Osteoblast (primary cell): ENCODE data around the gene WDTC1. TPM values are rescaled to one million over a fixed set of nuclear protein-coding genes. Genes with fewer than 3 reads are reported as not detected.

Source experiments
- DNase-seq: peaks from one replicate; pipeline ENCODE4 v3.0.0; 2011; ENCODE audit warnings: low spot score, mixed read lengths; ENCODE audit not compliant: insufficient read length; ENCODE audit errors: missing footprints
- H2AFZ ChIP-seq: 2 replicates; pipeline ENCODE4 v1.6.0; 2011; ENCODE audit warnings: mild to moderate bottlenecking, low read length
- H3K27ac ChIP-seq: 2 replicates; pipeline ENCODE4 v1.5.1; 2011; ENCODE audit warnings: mild to moderate bottlenecking, low read depth, low read length, moderate library complexity
- H3K27me3 ChIP-seq: 2 replicates; pipeline ENCODE4 v1.6.0; 2012; ENCODE audit warnings: mild to moderate bottlenecking, control low read depth, inconsistent platforms, low read length, moderate library complexity; ENCODE audit not compliant: insufficient read depth
- H3K36me3 ChIP-seq: 2 replicates; pipeline ENCODE4 v1.5.1; 2011; ENCODE audit warnings: mild to moderate bottlenecking, low read length, control low read depth, moderate library complexity; ENCODE audit not compliant: insufficient read depth
- H3K4me1 ChIP-seq: 2 replicates; pipeline ENCODE4 v1.5.1; 2011; ENCODE audit warnings: mild to moderate bottlenecking, low read length, control low read depth, moderate library complexity; ENCODE audit not compliant: insufficient read depth
- H3K4me2 ChIP-seq: 2 replicates; pipeline ENCODE4 v1.6.0; 2011; ENCODE audit warnings: mild to moderate bottlenecking, low read length; ENCODE audit not compliant: insufficient read depth
- H3K4me3 ChIP-seq: fragments of 200-600 bp; sonication (generic); 3 replicates; pipeline ENCODE4 v1.5.1; 2012; ENCODE audit warnings: mild to moderate bottlenecking, low read length, inconsistent platforms; ENCODE audit not compliant: insufficient read depth
- H3K79me2 ChIP-seq: 2 replicates; pipeline ENCODE4 v1.6.0; 2012; ENCODE audit warnings: mild to moderate bottlenecking, low read length, control low read depth, inconsistent platforms; ENCODE audit not compliant: insufficient read depth
- H3K9me3 ChIP-seq: 2 replicates; pipeline ENCODE4 v1.5.1; 2011; ENCODE audit warnings: low read depth, low read length, control low read depth
- H4K20me1 ChIP-seq: 2 replicates; pipeline ENCODE4 v1.6.0; 2012; ENCODE audit warnings: mild to moderate bottlenecking, low read length, control low read depth; ENCODE audit not compliant: insufficient read depth
- CTCF ChIP-seq: IDR thresholded peaks from 2 replicates; pipeline ENCODE4 v1.5.1; 2011; ENCODE audit warnings: mild to moderate bottlenecking, low read depth, low read length, moderate library complexity; ENCODE audit errors: extremely low read depth
- total RNA-seq: library from RNA; depleted of rRNA; stranded (reverse); fragments of >200 nt; gene quantifications from 2 replicates; pipeline ENCODE4 v1.2.3, GENCODE V29; 2012

The WDTC1 gene
- total RNA-seq, 1 donor = 34.4 TPM

DNA sequence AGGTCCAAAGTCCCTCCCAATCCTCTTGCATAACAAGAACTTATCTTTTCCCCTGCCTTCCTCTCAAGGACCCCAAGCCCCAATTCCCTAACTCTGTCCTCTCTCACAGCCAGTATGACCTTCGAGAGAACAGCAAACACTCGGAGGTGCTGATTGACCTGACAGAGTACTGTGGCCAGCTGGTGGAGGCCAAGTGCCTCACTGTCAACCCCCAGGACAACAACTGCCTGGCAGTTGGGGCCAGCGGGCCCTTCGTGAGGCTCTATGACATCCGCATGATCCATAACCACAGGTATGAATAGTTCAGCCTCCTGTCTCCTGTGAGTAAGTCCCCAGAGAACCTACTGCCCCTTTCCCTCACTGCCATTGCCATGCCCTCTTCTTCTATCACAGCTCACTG, 57.7 kb downstream of the WDTC1 start:
- Histone ChIP-seq H3K4me3 (no peak overlapping the region), H3K27me3 (no peaks in the 10 kb centered on the region), H3K9me3 (no peaks in the 10 kb centered on the region), H3K27ac (no peak overlapping the region), H3K4me1 (peaks cover 6% of the 10 kb centered on the region), H3K36me3 (peaks cover 38% of the 10 kb centered on the region), H2AFZ (no peak overlapping the region), H3K79me2 (no peaks in the 10 kb centered on the region), H3K4me2 (no peak overlapping the region), H4K20me1 (no peaks in the 10 kb centered on the region)
- TF ChIP-seq CTCF = no peak
- peak; percentile 94 for DNase-seq

DNA sequence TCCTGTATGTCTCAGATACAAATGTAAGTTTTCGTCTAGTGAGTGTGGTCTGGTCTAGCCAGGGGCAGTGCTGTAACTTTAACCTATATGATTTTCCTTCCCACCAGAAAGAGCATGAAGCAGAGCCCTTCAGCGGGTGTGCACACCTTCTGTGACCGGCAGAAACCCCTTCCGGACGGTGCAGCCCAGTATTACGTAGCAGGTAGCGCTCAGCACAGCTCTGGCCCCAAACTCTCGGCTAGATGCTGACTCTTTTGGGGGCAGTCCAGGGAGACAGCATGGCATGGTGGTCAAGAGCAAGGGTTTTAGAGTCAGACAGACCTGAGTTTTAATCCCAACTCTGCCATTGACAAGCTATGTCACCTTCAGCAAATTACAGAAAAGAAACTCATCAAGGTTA, 59.5 kb downstream of the WDTC1 start:
- Histone ChIP-seq H2AFZ (no peak overlapping the region), H3K36me3 (peaks cover 45% of the 10 kb centered on the region), H4K20me1 (no peaks in the 10 kb centered on the region), H3K79me2 (no peaks in the 10 kb centered on the region), H3K27me3 (no peaks in the 10 kb centered on the region), H3K4me2 (no peak overlapping the region), H3K4me3 (no peak overlapping the region), H3K27ac (no peak overlapping the region), H3K4me1 (peaks cover 8% of the 10 kb centered on the region), H3K9me3 (no peaks in the 10 kb centered on the region)
- TF ChIP-seq CTCF = no peak
- no peak for DNase-seq

GRCh38 chr1:27296773-27297291, 62.4 kb downstream of the WDTC1 start:
- no peak overlapping the region for H3K4me3 ChIP-seq
- DNase-seq = peak; percentile 98
- H3K27me3 ChIP-seq = no peaks in the 10 kb centered on the region
- peaks cover 42% of the 10 kb centered on the region for H3K36me3 ChIP-seq
- no peaks in the 10 kb centered on the region for H3K9me3 ChIP-seq
- no peaks in the 10 kb centered on the region for H3K79me2 ChIP-seq
- no peak overlapping the region for H3K4me2 ChIP-seq
- peak; percentile 63 for TF ChIP-seq CTCF
- peaks cover 27% of the 10 kb centered on the region for H3K4me1 ChIP-seq
- no peaks in the 10 kb centered on the region for H4K20me1 ChIP-seq
- peak overlapping the region; percentile 59 for H2AFZ ChIP-seq
- peak overlapping the region; percentile 38 for H3K27ac ChIP-seq

GRCh38 chr1:27297903-27298302, 63.5 kb downstream of the WDTC1 start:
- Histone ChIP-seq H3K9me3 (no peaks in the 10 kb centered on the region), H3K36me3 (peaks cover 35% of the 10 kb centered on the region), H3K79me2 (no peaks in the 10 kb centered on the region), H3K27ac (no peak overlapping the region), H3K27me3 (no peaks in the 10 kb centered on the region), H3K4me2 (no peak overlapping the region), H2AFZ (no peak overlapping the region), H3K4me3 (no peak overlapping the region), H4K20me1 (no peaks in the 10 kb centered on the region), H3K4me1 (peaks cover 24% of the 10 kb centered on the region)
- TF ChIP-seq CTCF = no peak
- peak; percentile 42 for DNase-seq
